SU-DHL-6 (cell line): ENCODE measurements around the gene SAMD11.

Experiments
- CTCF ChIP-seq: fragments of 200-600 bp; sonication (generic); IDR thresholded peaks from one replicate; pipeline ENCODE4 v1.5.1; 2017; ENCODE audit warnings: antibody characterized with exemption, mild to moderate bottlenecking, low read length, moderate library complexity; ENCODE audit not compliant: insufficient read depth, poor library complexity, severe bottlenecking
- EZH2phosphoT487 ChIP-seq: fragments of 200-600 bp; sonication (generic), shearing (Covaris generic); conservative IDR thresholded peaks from 2 replicates; pipeline ENCODE4 v1.6.1; 2018; ENCODE audit warnings: mild to moderate bottlenecking, antibody characterized with exemption, low read length, moderate library complexity, mixed read lengths

- no peak for TF ChIP-seq CTCF
- TF ChIP-seq EZH2phosphoT487, result no peak
Observed at GRCh38 chr1:936348-937264, 12.9 kb downstream of the SAMD11 start.
